CD14-positive monocyte (primary cell): ENCODE results near the gene GALNT10. TPM values are rescaled to one million over a fixed set of nuclear protein-coding genes. Genes with fewer than 3 reads are reported as not detected.

ENCODE experiments used
- DNase-seq, 3 donors: peaks; one replicate each; pipeline ENCODE4 v3.0.0-alpha.2; 2011 to 2022
- H2AFZ ChIP-seq: 2 replicates; pipeline ENCODE4 v1.6.0; 2012; ENCODE audit warnings: mild to moderate bottlenecking, low read depth, low read length, inconsistent platforms; ENCODE audit not compliant: insufficient read depth, poor library complexity, severe bottlenecking
- H3K27ac ChIP-seq, 2 donors: 1 replicate in 1 of 2; 2 replicates in 1 of 2; pipeline ENCODE4 v1.5.1; 2012 to 2013; ENCODE audit warnings: low read length in 2 of 2, control low read depth in 1 of 2, inconsistent platforms in 1 of 2, low read depth in 1 of 2, mild to moderate bottlenecking in 1 of 2
- H3K27me3 ChIP-seq, 2 donors: one replicate each; pipeline versions ENCODE4 v1.6.0 to v1.6.1; 2011 to 2013; ENCODE audit warnings: low read length in 2 of 2; ENCODE audit not compliant: control insufficient read depth in 2 of 2, insufficient read depth in 2 of 2
- H3K36me3 ChIP-seq, 2 donors: replicated peaks in 1 of 2; 1 replicate in 1 of 2; 2 replicates in 1 of 2; pipeline versions ENCODE4 v1.5.1 to v1.6.1; 2012 to 2013; ENCODE audit warnings: low read length in 2 of 2, control low read depth in 1 of 2, inconsistent platforms in 1 of 2, mild to moderate bottlenecking in 1 of 2; ENCODE audit not compliant: insufficient read depth in 2 of 2, control insufficient read depth in 1 of 2
- H3K4me1 ChIP-seq, 2 donors: 1 replicate in 1 of 2; 2 replicates in 1 of 2; pipeline versions ENCODE4 v1.5.1 to v1.6.1; 2012 to 2013; ENCODE audit warnings: low read length in 2 of 2, control low read depth in 1 of 2, inconsistent platforms in 1 of 2, mild to moderate bottlenecking in 1 of 2, moderate library complexity in 1 of 2; ENCODE audit not compliant: insufficient read depth in 2 of 2, control insufficient read depth in 1 of 2
- H3K4me2 ChIP-seq: replicated peaks from 2 replicates; pipeline ENCODE3; 2012; ENCODE audit warnings: low read length, moderate library complexity, mild to moderate bottlenecking; ENCODE audit not compliant: poor library complexity, severe bottlenecking; ENCODE audit errors: extremely low read depth
- H3K4me3 ChIP-seq, 3 experiments: fragments of 200-600 bp in 1 of 3; sonication (generic) in 1 of 3; replicated peaks in 1 of 3; 1 replicate in 2 of 3; 2 replicates in 1 of 3; pipeline ENCODE4 v1.5.1; 2011 to 2013; ENCODE audit warnings: low read length in 3 of 3, mild to moderate bottlenecking in 3 of 3, control low read depth in 2 of 3, low read depth in 2 of 3, inconsistent platforms in 1 of 3, moderate library complexity in 1 of 3
- H3K79me2 ChIP-seq: 2 replicates; pipeline ENCODE4 v1.6.0; 2012; ENCODE audit warnings: mild to moderate bottlenecking, control low read depth, inconsistent platforms, low read length, moderate library complexity; ENCODE audit not compliant: insufficient read depth
- H3K9ac ChIP-seq: 2 replicates; pipeline ENCODE4 v1.6.0; 2017; ENCODE audit warnings: low read length, mild to moderate bottlenecking; ENCODE audit not compliant: insufficient read depth, poor library complexity, severe bottlenecking
- H3K9me3 ChIP-seq, 2 donors: replicated peaks in 1 of 2; 1 replicate in 1 of 2; 2 replicates in 1 of 2; pipeline versions ENCODE4 v1.5.1 to v1.6.1; 2012 to 2013; ENCODE audit warnings: low read length in 2 of 2, control low read depth in 1 of 2; ENCODE audit not compliant: control insufficient read depth in 1 of 2, insufficient read depth in 1 of 2
- H4K20me1 ChIP-seq: 2 replicates; pipeline ENCODE4 v1.6.0; 2012; ENCODE audit warnings: mild to moderate bottlenecking, low read length, control low read depth, moderate library complexity; ENCODE audit not compliant: insufficient read depth
- H3K27ac Mint-ChIP-seq, 7 donors: one replicate each; pipeline ENCODE4 v1.8.0; 2020; ENCODE audit warnings: mild to moderate bottlenecking in 7 of 7, mixed read lengths in 7 of 7, moderate library complexity in 6 of 7, inconsistent platforms in 2 of 7
- H3K27me3 Mint-ChIP-seq, 3 donors: one replicate each; pipeline ENCODE4 v1.8.0; 2021 to 2022; ENCODE audit warnings: low read depth in 3 of 3, mild to moderate bottlenecking in 3 of 3, mixed read lengths in 3 of 3, moderate library complexity in 3 of 3, inconsistent platforms in 1 of 3
- H3K36me3 Mint-ChIP-seq, 2 donors: one replicate each; pipeline ENCODE4 v1.8.0; 2020; ENCODE audit warnings: mixed read lengths in 2 of 2, inconsistent platforms in 1 of 2, mild to moderate bottlenecking in 1 of 2
- H3K4me1 Mint-ChIP-seq: one replicate; pipeline ENCODE4 v1.8.0; 2020; ENCODE audit warnings: mild to moderate bottlenecking, mixed read lengths
- H3K4me3 Mint-ChIP-seq, 2 donors: one replicate each; pipeline ENCODE4 v1.8.0; 2020; ENCODE audit warnings: mild to moderate bottlenecking in 2 of 2, mixed read lengths in 2 of 2, moderate library complexity in 1 of 2
- H3K9me3 Mint-ChIP-seq, 7 donors: one replicate each; pipeline ENCODE4 v1.8.0; 2020 to 2022; ENCODE audit warnings: mixed read lengths in 7 of 7, mild to moderate bottlenecking in 6 of 7, moderate library complexity in 6 of 7, inconsistent platforms in 2 of 7
- CTCF ChIP-seq: fragments of 200-600 bp; IDR thresholded peaks from one replicate; pipeline ENCODE4 v1.8.0; 2022; ENCODE audit warnings: antibody characterized with exemption, mild to moderate bottlenecking
- WGBS: methylation state at CpG from one replicate; pipeline ENCODE4 v1.1.5; 2013; ENCODE audit warnings: missing lambda C conversion rate; ENCODE audit not compliant: insufficient coverage; 5-methylcytosine and 5-hydroxymethylcytosine counted together
- intact Hi-C, 2 donors: fragments of 100-400 bp; cut with micrococcal nuclease; formaldehyde crosslinking; loops; one replicate each; pipeline versions ENCODE4 v1.15.0 to v1.15.1; 2023
- polyA plus RNA-seq, 3 donors: library from polyadenylated mRNA; depleted of rRNA in 1 of 3; unstranded in 2 of 3; stranded (reverse) in 1 of 3; fragments of 300-500 nt in 2 of 3; fragments of >200 nt in 1 of 3; fragmentation: Illumina TruSeq in 2 of 3; gene quantifications; 1 replicate in 2 of 3; 2 replicates in 1 of 3; pipeline ENCODE4 v1.2.3, GENCODE V29; 2012 to 2021

Gene GALNT10
- polyA plus RNA-seq, 3 donors, result 6.2 to 11.6 (median 7.3) TPM

- no peaks in the 10 kb centered on the region for H3K27me3 Mint-ChIP-seq
- H3K27ac Mint-ChIP-seq, result peak overlapping the region in 1 of 7 donors; percentile 47
- no peak overlapping the region for H3K4me3 Mint-ChIP-seq
- intact Hi-C loops, result no loop called here
- Histone ChIP-seq H2AFZ (no peak overlapping the region), H3K27ac (no peak overlapping the region), H3K4me2 (no peak overlapping the region), H3K4me3 (no peak overlapping the region), H4K20me1 (no peaks in the 10 kb centered on the region), H3K4me1 (no peaks in the 10 kb centered on the region), H3K9me3 (no peaks in the 10 kb centered on the region), H3K79me2 (no peaks in the 10 kb centered on the region), H3K27me3 (no peaks in the 10 kb centered on the region), H3K36me3 (peaks cover 7 to 29% of the 10 kb centered on the region in 2 donors), H3K9ac (no peak overlapping the region)
- 95% methylated on average over 2 of the region's 5 CpGs for WGBS
- H3K9me3 Mint-ChIP-seq, result peaks cover 0 to 2% (median 0%) of the 10 kb centered on the region in 7 donors
- H3K36me3 Mint-ChIP-seq, result peaks cover 44 to 50% of the 10 kb centered on the region in 2 donors
- DNase-seq, result no peak
- no peak for TF ChIP-seq CTCF
- H3K4me1 Mint-ChIP-seq, result peaks cover 2% of the 10 kb centered on the region
These were observed 203.8 kb downstream of the GALNT10 start for GRCh38 chr5:154394307-154394706.

- peak overlapping the region in 1 of 7 donors; percentile 73 for H3K27ac Mint-ChIP-seq
- Histone ChIP-seq H3K27ac (peak overlapping the region in 1 of 2 donors; percentile 6), H2AFZ (no peak overlapping the region), H3K79me2 (no peaks in the 10 kb centered on the region), H3K4me3 (no peak overlapping the region), H3K9me3 (no peaks in the 10 kb centered on the region), H3K27me3 (no peaks in the 10 kb centered on the region), H4K20me1 (no peaks in the 10 kb centered on the region), H3K4me2 (no peak overlapping the region), H3K36me3 (peaks cover 5 to 22% of the 10 kb centered on the region in 2 donors), H3K9ac (no peak overlapping the region), H3K4me1 (no peaks in the 10 kb centered on the region)
- intact Hi-C loops, result no loop called here
- H3K4me1 Mint-ChIP-seq, result peaks cover 2% of the 10 kb centered on the region
- no peak for DNase-seq
- peaks cover 0 to 1% (median 0%) of the 10 kb centered on the region in 3 donors for H3K27me3 Mint-ChIP-seq
- peaks cover 0 to 2% (median 0%) of the 10 kb centered on the region in 7 donors for H3K9me3 Mint-ChIP-seq
- TF ChIP-seq CTCF, result no peak
- 61% methylated on average over 11 of the region's 14 CpGs for WGBS
- H3K36me3 Mint-ChIP-seq, result peaks cover 42 to 45% of the 10 kb centered on the region in 2 donors
- no peak overlapping the region for H3K4me3 Mint-ChIP-seq
These were observed 205.0 kb downstream of the GALNT10 start for GRCh38 chr5:154395407-154396106.
